ENCODE data around the gene DAPK1. TPM values are rescaled to one million over a fixed set of nuclear protein-coding genes. Genes with fewer than 3 reads are reported as not detected.

Gene DAPK1
- total and polyA plus RNA-seq, 2 donors (not counting 3 experiments of a cell fraction or from before 2014, with no cell fraction given), result 58.9 to 119 TPM

DNA sequence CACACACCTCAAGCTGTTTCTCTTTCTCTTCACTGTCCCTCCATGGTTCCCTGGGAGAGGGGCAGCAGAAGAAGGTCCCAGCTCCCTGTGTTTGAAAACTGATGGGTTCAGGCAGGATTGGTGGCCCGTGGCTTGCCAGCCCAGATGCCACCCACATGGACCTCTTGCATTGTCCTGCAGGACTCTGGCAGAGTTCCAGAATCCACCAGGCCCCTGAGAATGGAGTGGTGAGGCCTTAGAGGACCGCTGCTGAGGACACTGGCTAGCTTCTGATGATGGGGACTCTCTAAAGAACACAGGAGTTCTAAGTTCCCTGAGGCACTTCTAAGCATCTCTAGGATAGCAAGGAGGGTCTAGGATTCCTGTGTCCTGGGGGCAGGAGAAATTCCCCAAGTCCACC is 253.1 kb downstream of the DAPK1 start:
- ChIA-PET POLR2A (no interaction called here), CTCF (no interaction called here)
- Histone ChIP-seq H4K20me1 (replicated peaks; ENCODE audit: control insufficient read depth, extremely low read depth, insufficient read depth, low read length) (no peaks in the 10 kb centered on the region), H3K79me2 (ENCODE audit: control insufficient read depth, insufficient read depth, low read length) (no peaks in the 10 kb centered on the region), H3K4me2 (ENCODE audit: insufficient read depth, low read length) (no peak overlapping the region), H3K27me3 (ENCODE audit: control insufficient read depth in 2 of 2, insufficient read depth in 2 of 2, low read length in 2 of 2) (no peaks in the 10 kb centered on the region), H3K4me1 (ENCODE audit: control insufficient read depth, extremely low read depth, insufficient read depth, low read length) (peaks cover 13% of the 10 kb centered on the region), H3K9me1 (replicated peaks; ENCODE audit: control insufficient read depth, extremely low read depth, insufficient read depth, low read length) (no peaks in the 10 kb centered on the region), H3K27ac (ENCODE audit: insufficient read depth, low read depth, low read length) (no peak overlapping the region), H3K36me3 (ENCODE audit: control insufficient read depth in 2 of 2, extremely low read depth in 1 of 2, insufficient read depth in 2 of 2, low read length in 2 of 2) (no peaks in the 10 kb centered on the region), H3K4me3 (replicated peaks in 1 of 3; ENCODE audit: insufficient read depth in 1 of 3, low read depth in 1 of 3, low read length in 3 of 3) (no peak overlapping the region), H3K9me3 (replicated peaks; ENCODE audit: control insufficient read depth, insufficient read depth, low read length) (no peaks in the 10 kb centered on the region), H2AFZ (ENCODE audit: low read depth, low read length) (no peak overlapping the region), H3K9ac (replicated peaks; ENCODE audit: extremely low read depth, insufficient read depth, low read length) (no peak overlapping the region)
- no TSS peak for BruUV-seq (replicated peaks)
- intact Hi-C loops (cut with micrococcal nuclease) (no loop called here), dilution Hi-C loops (cut with MboI; ENCODE audit: extremely low pct_ligation_motif_present, low sequenced_read_pairs) (no loop called here)
- DNase-seq (ENCODE audit: low read depth, low spot score) (no peak), FAIRE-seq (no peak)
- TF ChIP-seq CTCF (IDR thresholded peaks at IDR 0.05; ENCODE audit: extremely low read depth in 1 of 2, insufficient read depth in 1 of 2, low read depth in 1 of 2, low read length in 2 of 2) (no peak), EZH2 (IDR thresholded peaks at IDR 0.05; ENCODE audit: borderline replicate concordance, low read depth, low read length, severe bottlenecking) (no peak), GATA2 (IDR thresholded peaks at IDR 0.05; ENCODE audit: insufficient read depth, insufficient read length, low read depth, low read length) (no peak), POLR2AphosphoS5 (IDR thresholded peaks at IDR 0.05; ENCODE audit: insufficient read depth, low read depth, low read length) (no peak), FOS (IDR thresholded peaks at IDR 0.05; ENCODE audit: borderline replicate concordance, insufficient read depth, low read length) (no peak), JUN (IDR thresholded peaks at IDR 0.05; ENCODE audit: borderline replicate concordance, insufficient read depth, insufficient read length, low read depth) (no peak), POLR2A (IDR thresholded peaks at IDR 0.05; ENCODE audit: low read depth, low read length) (no peak), MYC (IDR thresholded peaks at IDR 0.05; ENCODE audit: low read depth, low read length) (no peak)
- TF ChIP-seq, protein P1, sequence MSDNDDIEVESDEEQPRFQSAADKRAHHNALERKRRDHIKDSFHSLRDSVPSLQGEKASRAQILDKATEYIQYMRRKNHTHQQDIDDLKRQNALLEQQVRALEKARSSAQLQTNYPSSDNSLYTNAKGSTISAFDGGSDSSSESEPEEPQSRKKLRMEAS (IDR thresholded peaks at IDR 0.05; ENCODE audit: insufficient read depth, insufficient read length), result no peak
